Gastroesophageal sphincter (tissue), 3 donors: Measurements from ENCODE around the gene TMEM150C.

Source experiments
- EP300 ChIP-seq: sonication (generic); formaldehyde crosslinking; IDR thresholded peaks from one replicate; pipeline ENCODE4 v1.6.1; 2017; ENCODE audit warnings: antibody characterized with exemption, mild to moderate bottlenecking
- TF ChIP-seq, protein P1 (sequence below), 4 experiments: fragments of 200-600 bp in 2 of 4; fragments of 450-650 bp in 2 of 4; sonication (generic) in 1 of 4; IDR thresholded peaks; one replicate each; pipeline ENCODE4 v1.5.1; 2017 to 2019; ENCODE audit warnings: antibody characterized with exemption in 4 of 4, mild to moderate bottlenecking in 2 of 4, moderate library complexity in 2 of 4

DNA sequence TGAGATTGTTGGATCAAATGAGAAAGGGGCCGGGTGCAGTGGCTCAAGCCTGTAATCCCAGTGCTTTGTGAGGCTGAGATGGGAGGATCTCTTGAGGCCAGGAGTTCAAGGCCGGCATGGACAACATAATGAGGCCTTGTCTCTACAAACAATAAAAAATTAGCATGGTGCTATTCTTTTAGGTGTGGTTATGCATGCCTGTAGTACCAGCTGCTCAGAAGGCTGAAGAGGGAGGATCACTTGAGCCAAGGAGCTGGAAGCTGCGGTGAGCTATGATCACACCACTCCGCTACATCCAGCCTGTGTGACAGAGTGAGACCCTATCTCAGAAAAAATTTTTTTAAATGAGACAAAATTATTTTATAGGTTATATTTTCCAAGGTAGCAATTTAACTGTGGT, 49.7 kb upstream of the TMEM150C start:
- TF ChIP-seq, protein P1, sequence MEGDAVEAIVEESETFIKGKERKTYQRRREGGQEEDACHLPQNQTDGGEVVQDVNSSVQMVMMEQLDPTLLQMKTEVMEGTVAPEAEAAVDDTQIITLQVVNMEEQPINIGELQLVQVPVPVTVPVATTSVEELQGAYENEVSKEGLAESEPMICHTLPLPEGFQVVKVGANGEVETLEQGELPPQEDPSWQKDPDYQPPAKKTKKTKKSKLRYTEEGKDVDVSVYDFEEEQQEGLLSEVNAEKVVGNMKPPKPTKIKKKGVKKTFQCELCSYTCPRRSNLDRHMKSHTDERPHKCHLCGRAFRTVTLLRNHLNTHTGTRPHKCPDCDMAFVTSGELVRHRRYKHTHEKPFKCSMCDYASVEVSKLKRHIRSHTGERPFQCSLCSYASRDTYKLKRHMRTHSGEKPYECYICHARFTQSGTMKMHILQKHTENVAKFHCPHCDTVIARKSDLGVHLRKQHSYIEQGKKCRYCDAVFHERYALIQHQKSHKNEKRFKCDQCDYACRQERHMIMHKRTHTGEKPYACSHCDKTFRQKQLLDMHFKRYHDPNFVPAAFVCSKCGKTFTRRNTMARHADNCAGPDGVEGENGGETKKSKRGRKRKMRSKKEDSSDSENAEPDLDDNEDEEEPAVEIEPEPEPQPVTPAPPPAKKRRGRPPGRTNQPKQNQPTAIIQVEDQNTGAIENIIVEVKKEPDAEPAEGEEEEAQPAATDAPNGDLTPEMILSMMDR (IDR thresholded peaks at IDR 0.05), result no peak
- TF ChIP-seq EP300, result no peak
